Muscle layer of duodenum (tissue), 2 donors: ENCODE results near the gene JAK1.
"Not testable (repeated sequence)": the region's sequence is repeated elsewhere in the genome, so short reads cannot be mapped to it uniquely, and the experiment has no call there.

Experiments
- H3K27ac ChIP-seq: one replicate; pipeline ENCODE4 v1.7.0; 2013; ENCODE audit warnings: mild to moderate bottlenecking, low read length
- H3K27me3 ChIP-seq: one replicate; pipeline ENCODE4 v1.7.0; 2013; ENCODE audit warnings: low read depth, mild to moderate bottlenecking, control low read depth, low read length
- H3K36me3 ChIP-seq, 2 donors: one replicate each; pipeline ENCODE4 v1.7.0; 2013; ENCODE audit warnings: low read length in 2 of 2, control low read depth in 1 of 2, mild to moderate bottlenecking in 1 of 2; ENCODE audit not compliant: insufficient read depth in 2 of 2, control insufficient read depth in 1 of 2
- H3K4me1 ChIP-seq, 2 donors: one replicate each; pipeline ENCODE4 v1.7.0; 2013; ENCODE audit warnings: low read length in 2 of 2, mild to moderate bottlenecking in 2 of 2, control low read depth in 1 of 2, moderate library complexity in 1 of 2; ENCODE audit not compliant: insufficient read depth in 2 of 2, control insufficient read depth in 1 of 2
- H3K4me3 ChIP-seq, 2 donors: one replicate each; pipeline ENCODE4 v1.7.0; 2013; ENCODE audit warnings: low read length in 2 of 2, low read depth in 1 of 2, mild to moderate bottlenecking in 1 of 2
- H3K9me3 ChIP-seq, 2 donors: one replicate each; pipeline ENCODE4 v1.7.0; 2013; ENCODE audit warnings: low read length in 2 of 2, control low read depth in 1 of 2, mild to moderate bottlenecking in 1 of 2; ENCODE audit not compliant: control insufficient read depth in 1 of 2
- donor health status: healthy.

The JAK1 gene

GRCh38 chr1:64998425-64998948 is 32.1 kb upstream of the JAK1 start:
- H3K27me3 ChIP-seq, H3K9me3 ChIP-seq, H3K4me1 ChIP-seq, H3K36me3 ChIP-seq, H3K27ac ChIP-seq, H3K4me3 ChIP-seq: not testable (repeated sequence)

GRCh38 chr1:64996541-64997257 is 30.4 kb upstream of the JAK1 start:
- Histone ChIP-seq H3K27ac (no peak overlapping the region), H3K9me3 (no peaks in the 10 kb centered on the region), H3K4me1 (peaks cover 0 to 3% of the 10 kb centered on the region in 2 donors), H3K27me3 (no peaks in the 10 kb centered on the region), H3K4me3 (no peak overlapping the region), H3K36me3 (no peaks in the 10 kb centered on the region)

- Histone ChIP-seq H3K4me3 (no peak overlapping the region), H3K27ac (no peak overlapping the region), H3K4me1 (no peaks in the 10 kb centered on the region), H3K36me3 (no peaks in the 10 kb centered on the region), H3K27me3 (no peaks in the 10 kb centered on the region), H3K9me3 (no peaks in the 10 kb centered on the region)
Observed at GRCh38 chr1:64995316-64995715, 29.0 kb upstream of the JAK1 start.

- H3K27me3 ChIP-seq, result no peaks in the 10 kb centered on the region
- H3K36me3 ChIP-seq, result peaks cover 0 to 7% of the 10 kb centered on the region in 2 donors
- H3K9me3 ChIP-seq, result no peaks in the 10 kb centered on the region
- no peak overlapping the region for H3K4me3 ChIP-seq
- no peak overlapping the region for H3K27ac ChIP-seq
- H3K4me1 ChIP-seq, result no peaks in the 10 kb centered on the region
Observed at GRCh38 chr1:64986903-64987871, 20.8 kb upstream of the JAK1 start.

GRCh38 chr1:64984737-64985136 is 18.4 kb upstream of the JAK1 start:
- no peaks in the 10 kb centered on the region for H3K27me3 ChIP-seq
- no peak overlapping the region for H3K4me3 ChIP-seq
- no peaks in the 10 kb centered on the region for H3K9me3 ChIP-seq
- no peaks in the 10 kb centered on the region for H3K4me1 ChIP-seq
- H3K27ac ChIP-seq, result no peak overlapping the region
- peaks cover 0 to 8% of the 10 kb centered on the region in 2 donors for H3K36me3 ChIP-seq

- no peaks in the 10 kb centered on the region for H3K9me3 ChIP-seq
- no peak overlapping the region for H3K27ac ChIP-seq
- no peak overlapping the region for H3K4me3 ChIP-seq
- peaks cover 0 to 9% of the 10 kb centered on the region in 2 donors for H3K36me3 ChIP-seq
- H3K27me3 ChIP-seq, result no peaks in the 10 kb centered on the region
- H3K4me1 ChIP-seq, result no peaks in the 10 kb centered on the region
Observed at GRCh38 chr1:64984106-64984505, 17.8 kb upstream of the JAK1 start.

- H3K9me3 ChIP-seq, result no peaks in the 10 kb centered on the region
- H3K27me3 ChIP-seq, result no peaks in the 10 kb centered on the region
- H3K4me1 ChIP-seq, result no peaks in the 10 kb centered on the region
- no peak overlapping the region for H3K27ac ChIP-seq
- H3K4me3 ChIP-seq, result no peak overlapping the region
- H3K36me3 ChIP-seq, result peaks cover 0 to 9% of the 10 kb centered on the region in 2 donors
Observed at GRCh38 chr1:64983110-64983509, 16.8 kb upstream of the JAK1 start.

- H3K9me3 ChIP-seq, result no peaks in the 10 kb centered on the region
- no peaks in the 10 kb centered on the region for H3K27me3 ChIP-seq
- H3K4me3 ChIP-seq, result no peak overlapping the region
- no peaks in the 10 kb centered on the region for H3K4me1 ChIP-seq
- peaks cover 0 to 9% of the 10 kb centered on the region in 2 donors for H3K36me3 ChIP-seq
- H3K27ac ChIP-seq, result no peak overlapping the region
Observed at GRCh38 chr1:64981601-64982533, 15.5 kb upstream of the JAK1 start.

- no peaks in the 10 kb centered on the region for H3K4me1 ChIP-seq
- no peak overlapping the region for H3K4me3 ChIP-seq
- no peaks in the 10 kb centered on the region for H3K27me3 ChIP-seq
- peaks cover 0 to 9% of the 10 kb centered on the region in 2 donors for H3K36me3 ChIP-seq
- H3K27ac ChIP-seq, result no peak overlapping the region
- no peaks in the 10 kb centered on the region for H3K9me3 ChIP-seq
Observed at GRCh38 chr1:64980745-64981600, 14.6 kb upstream of the JAK1 start.

GRCh38 chr1:64979358-64979757 is 13.0 kb upstream of the JAK1 start:
- Histone ChIP-seq H3K9me3 (no peaks in the 10 kb centered on the region), H3K27me3 (no peaks in the 10 kb centered on the region), H3K4me3 (no peak overlapping the region), H3K36me3 (peaks cover 0 to 5% of the 10 kb centered on the region in 2 donors), H3K4me1 (no peaks in the 10 kb centered on the region), H3K27ac (no peak overlapping the region)
